Naive thymus-derived CD8-positive, alpha-beta T cell (primary cell): ENCODE results near the gene AUTS2. TPM values are rescaled to one million over a fixed set of nuclear protein-coding genes. Genes with fewer than 3 reads are reported as not detected.

Experiments
- ATAC-seq, 2 donors: fragments of 150-1000 bp; cut with Tn5 transposase in 1 of 2; sonication (Bioruptor Pico), chemical (Tn5 transposase) in 1 of 2; 1 replicate in 1 of 2; 2 replicates in 1 of 2; pipeline ENCODE4 v1.10.0; 2021; ENCODE audit warnings: mild to moderate bottlenecking in 2 of 2, moderate library complexity in 2 of 2
- POLR2A ChIA-PET: fragments of 350-600 bp; sonication (Branson Sonifier 250); formaldehyde crosslinking; loops from one replicate; lab custom pipeline; 2021; ENCODE audit warnings: antibody characterized with exemption; lab: Charles Lee
- DNase-seq, 10 donors: peaks; one replicate each; pipeline versions ENCODE4 v3.0.0 to v3.0.0-alpha.2; 2020 to 2022
- H3K27ac Mint-ChIP-seq, 10 donors: one replicate each; pipeline ENCODE4 v1.8.0; 2020 to 2022; ENCODE audit warnings: mild to moderate bottlenecking in 10 of 10, mixed read lengths in 10 of 10, moderate library complexity in 4 of 10, inconsistent platforms in 1 of 10
- H3K27me3 Mint-ChIP-seq, 5 donors: one replicate each; pipeline ENCODE4 v1.8.0; 2021 to 2022; ENCODE audit warnings: mixed read lengths in 5 of 5
- H3K36me3 Mint-ChIP-seq, 3 donors: one replicate each; pipeline ENCODE4 v1.8.0; 2020 to 2022; ENCODE audit warnings: mixed read lengths in 3 of 3, mild to moderate bottlenecking in 2 of 3, inconsistent platforms in 1 of 3
- H3K4me1 Mint-ChIP-seq, 4 donors: one replicate each; pipeline ENCODE4 v1.8.0; 2021 to 2022; ENCODE audit warnings: mixed read lengths in 4 of 4
- H3K4me3 Mint-ChIP-seq, 10 donors: one replicate each; pipeline ENCODE4 v1.8.0; 2020 to 2022; ENCODE audit warnings: mild to moderate bottlenecking in 10 of 10, mixed read lengths in 10 of 10, moderate library complexity in 6 of 10, inconsistent platforms in 1 of 10
- H3K9me3 Mint-ChIP-seq, 9 donors: one replicate each; pipeline ENCODE4 v1.8.0; 2020 to 2022; ENCODE audit warnings: mixed read lengths in 9 of 9, mild to moderate bottlenecking in 3 of 9, inconsistent platforms in 1 of 9, moderate library complexity in 1 of 9
- polyA plus RNA-seq, 3 donors: library from polyadenylated mRNA; unstranded; fragments of 300-500 nt; fragmentation: Illumina TruSeq; gene quantifications; one replicate each; pipeline ENCODE4 v1.2.3, GENCODE V29; 2021
- total RNA-seq, 8 experiments: library from RNA in 2 of 8; stranded (reverse) in 2 of 8; gene quantifications; one replicate each; pipeline ENCODE4 v1.2.3 and lab custom pipeline; 2021 to 2026

AUTS2 gene
- total and polyA plus RNA-seq, 5 experiments from 2014 or later, result 0.36 to 4.6 (median 3.0) TPM

GRCh38 chr7:69754476-69754875 is 156.2 kb downstream of the AUTS2 start:
- Mint-ChIP-seq H3K9me3 (no peaks in the 10 kb centered on the region), H3K27ac (no peak overlapping the region), H3K36me3 (no peaks in the 10 kb centered on the region), H3K4me1 (peaks cover 0 to 3% (median 0%) of the 10 kb centered on the region in 4 donors), H3K27me3 (no peaks in the 10 kb centered on the region), H3K4me3 (no peak overlapping the region)
- DNase-seq, result no peak
- POLR2A ChIA-PET, result no interaction called here
- no peak for ATAC-seq

GRCh38 chr7:69756235-69756634 is 158.0 kb downstream of the AUTS2 start:
- POLR2A ChIA-PET, result no interaction called here
- no peak overlapping the region for H3K27ac Mint-ChIP-seq
- no peaks in the 10 kb centered on the region for H3K27me3 Mint-ChIP-seq
- peaks cover 0 to 3% (median 0%) of the 10 kb centered on the region in 4 donors for H3K4me1 Mint-ChIP-seq
- no peaks in the 10 kb centered on the region for H3K9me3 Mint-ChIP-seq
- ATAC-seq (no peak), DNase-seq (no peak)
- H3K36me3 Mint-ChIP-seq, result no peaks in the 10 kb centered on the region
- H3K4me3 Mint-ChIP-seq, result no peak overlapping the region

GRCh38 chr7:69757528-69757927 is 159.3 kb downstream of the AUTS2 start:
- Mint-ChIP-seq H3K27me3 (no peaks in the 10 kb centered on the region), H3K27ac (no peak overlapping the region), H3K4me3 (no peak overlapping the region), H3K4me1 (peaks cover 0 to 3% (median 0%) of the 10 kb centered on the region in 4 donors), H3K36me3 (no peaks in the 10 kb centered on the region), H3K9me3 (no peaks in the 10 kb centered on the region)
- ATAC-seq (no peak), DNase-seq (no peak)
- POLR2A ChIA-PET, result no interaction called here

GRCh38 chr7:69757981-69758430 is 159.7 kb downstream of the AUTS2 start:
- ATAC-seq (no peak), DNase-seq (no peak)
- POLR2A ChIA-PET, result no interaction called here
- H3K27ac Mint-ChIP-seq, result no peak overlapping the region
- H3K4me3 Mint-ChIP-seq, result no peak overlapping the region
- no peaks in the 10 kb centered on the region for H3K9me3 Mint-ChIP-seq
- no peaks in the 10 kb centered on the region for H3K27me3 Mint-ChIP-seq
- H3K4me1 Mint-ChIP-seq, result peaks cover 0 to 3% (median 0%) of the 10 kb centered on the region in 4 donors
- no peaks in the 10 kb centered on the region for H3K36me3 Mint-ChIP-seq

- DNase-seq (no peak), ATAC-seq (no peak)
- Mint-ChIP-seq H3K4me3 (no peak overlapping the region), H3K27ac (no peak overlapping the region), H3K4me1 (peaks cover 0 to 2% (median 0%) of the 10 kb centered on the region in 4 donors), H3K36me3 (no peaks in the 10 kb centered on the region), H3K9me3 (no peaks in the 10 kb centered on the region), H3K27me3 (no peaks in the 10 kb centered on the region)
- POLR2A ChIA-PET, result no interaction called here
Measured at GRCh38 chr7:69759373-69759772, 161.1 kb downstream of the AUTS2 start.

- Mint-ChIP-seq H3K9me3 (peaks cover 0 to 2% (median 0%) of the 10 kb centered on the region in 9 donors), H3K4me3 (no peak overlapping the region), H3K27ac (no peak overlapping the region), H3K36me3 (no peaks in the 10 kb centered on the region), H3K4me1 (peaks cover 0 to 2% (median 0%) of the 10 kb centered on the region in 4 donors), H3K27me3 (peaks cover 0 to 2% (median 0%) of the 10 kb centered on the region in 5 donors)
- no peak for DNase-seq
- POLR2A ChIA-PET, result no interaction called here
- no peak for ATAC-seq
Measured at GRCh38 chr7:69761290-69761922, 163.1 kb downstream of the AUTS2 start.

- H3K27me3 Mint-ChIP-seq, result peaks cover 0 to 3% (median 2%) of the 10 kb centered on the region in 5 donors
- no peak overlapping the region for H3K27ac Mint-ChIP-seq
- ATAC-seq (no peak), DNase-seq (no peak)
- no peak overlapping the region for H3K4me3 Mint-ChIP-seq
- H3K36me3 Mint-ChIP-seq, result no peaks in the 10 kb centered on the region
- H3K9me3 Mint-ChIP-seq, result peaks cover 0 to 2% (median 0%) of the 10 kb centered on the region in 9 donors
- peaks cover 0 to 2% (median 0%) of the 10 kb centered on the region in 4 donors for H3K4me1 Mint-ChIP-seq
- POLR2A ChIA-PET, result no interaction called here
Measured at GRCh38 chr7:69762821-69763352, 164.6 kb downstream of the AUTS2 start.

- Mint-ChIP-seq H3K36me3 (no peaks in the 10 kb centered on the region), H3K4me3 (no peak overlapping the region), H3K27ac (no peak overlapping the region), H3K4me1 (peaks cover 0 to 2% (median 0%) of the 10 kb centered on the region in 4 donors), H3K27me3 (peaks cover 0 to 5% (median 2%) of the 10 kb centered on the region in 5 donors), H3K9me3 (peaks cover 0 to 2% (median 0%) of the 10 kb centered on the region in 9 donors)
- POLR2A ChIA-PET, result no interaction called here
- ATAC-seq (no peak), DNase-seq (no peak)
Measured at GRCh38 chr7:69763513-69763912, 165.2 kb downstream of the AUTS2 start.

GRCh38 chr7:69764147-69764546 is 165.9 kb downstream of the AUTS2 start:
- H3K9me3 Mint-ChIP-seq, result peaks cover 0 to 2% (median 0%) of the 10 kb centered on the region in 9 donors
- H3K4me3 Mint-ChIP-seq, result no peak overlapping the region
- peaks cover 0 to 6% (median 2%) of the 10 kb centered on the region in 5 donors for H3K27me3 Mint-ChIP-seq
- no peaks in the 10 kb centered on the region for H3K36me3 Mint-ChIP-seq
- POLR2A ChIA-PET, result no interaction called here
- no peak for ATAC-seq
- no peak overlapping the region for H3K27ac Mint-ChIP-seq
- peaks cover 0 to 2% (median 0%) of the 10 kb centered on the region in 4 donors for H3K4me1 Mint-ChIP-seq
- DNase-seq, result no peak

- Mint-ChIP-seq H3K36me3 (no peaks in the 10 kb centered on the region), H3K4me3 (no peak overlapping the region), H3K27me3 (peaks cover 0 to 6% (median 2%) of the 10 kb centered on the region in 5 donors), H3K27ac (no peak overlapping the region), H3K4me1 (peaks cover 0 to 2% (median 0%) of the 10 kb centered on the region in 4 donors), H3K9me3 (peaks cover 0 to 2% (median 0%) of the 10 kb centered on the region in 9 donors)
- ATAC-seq (no peak), DNase-seq (no peak)
- POLR2A ChIA-PET, result no interaction called here
Measured at GRCh38 chr7:69764681-69765080, 166.4 kb downstream of the AUTS2 start.

GRCh38 chr7:69765879-69766278 is 167.6 kb downstream of the AUTS2 start:
- H3K27ac Mint-ChIP-seq, result no peak overlapping the region
- no peaks in the 10 kb centered on the region for H3K36me3 Mint-ChIP-seq
- peaks cover 0 to 6% (median 2%) of the 10 kb centered on the region in 5 donors for H3K27me3 Mint-ChIP-seq
- DNase-seq (no peak), ATAC-seq (no peak)
- H3K4me1 Mint-ChIP-seq, result peaks cover 0 to 2% (median 0%) of the 10 kb centered on the region in 4 donors
- H3K4me3 Mint-ChIP-seq, result no peak overlapping the region
- POLR2A ChIA-PET, result no interaction called here
- peaks cover 0 to 2% (median 0%) of the 10 kb centered on the region in 9 donors for H3K9me3 Mint-ChIP-seq

- no peak for ATAC-seq
- no peak for DNase-seq
- no peak overlapping the region for H3K27ac Mint-ChIP-seq
- H3K36me3 Mint-ChIP-seq, result no peaks in the 10 kb centered on the region
- POLR2A ChIA-PET, result no interaction called here
- H3K4me1 Mint-ChIP-seq, result peaks cover 0 to 2% (median under 1%) of the 10 kb centered on the region in 4 donors
- H3K9me3 Mint-ChIP-seq, result peaks cover 0 to 2% (median 0%) of the 10 kb centered on the region in 9 donors
- peaks cover 0 to 6% (median 2%) of the 10 kb centered on the region in 5 donors for H3K27me3 Mint-ChIP-seq
- no peak overlapping the region for H3K4me3 Mint-ChIP-seq
Measured at GRCh38 chr7:69768986-69769595, 170.8 kb downstream of the AUTS2 start.

GRCh38 chr7:69769826-69770225 is 171.6 kb downstream of the AUTS2 start:
- Mint-ChIP-seq H3K27ac (no peak overlapping the region), H3K4me1 (peaks cover 0 to 2% (median under 1%) of the 10 kb centered on the region in 4 donors), H3K36me3 (no peaks in the 10 kb centered on the region), H3K4me3 (no peak overlapping the region), H3K27me3 (peaks cover 0 to 6% (median 2%) of the 10 kb centered on the region in 5 donors), H3K9me3 (peaks cover 0 to 2% (median 0%) of the 10 kb centered on the region in 9 donors)
- DNase-seq (no peak), ATAC-seq (no peak)
- POLR2A ChIA-PET, result no interaction called here
